Activated CD4-positive, alpha-beta T cell treated with anti-CD3 and anti-CD28 coated beads, Interleukin-2, amount 10 ng/mL, durations not matched to agents 24 days and 14 days (primary cell): ENCODE results near the gene CHST8. TPM values are rescaled to one million over a fixed set of nuclear protein-coding genes. Genes with fewer than 3 reads are reported as not detected.

Experiments used
- DNase-seq: peaks from one replicate; pipeline ENCODE4 v3.0.0; 2022
- H3K27ac Mint-ChIP-seq: one replicate; pipeline ENCODE4 v1.8.0; 2022; ENCODE audit warnings: mild to moderate bottlenecking, mixed read lengths
- H3K27me3 Mint-ChIP-seq: one replicate; pipeline ENCODE4 v1.8.0; 2022; ENCODE audit warnings: mixed read lengths
- H3K36me3 Mint-ChIP-seq: one replicate; pipeline ENCODE4 v1.8.0; 2022; ENCODE audit warnings: low read depth, mild to moderate bottlenecking, mixed read lengths
- H3K4me1 Mint-ChIP-seq: one replicate; pipeline ENCODE4 v1.8.0; 2021; ENCODE audit warnings: mixed read lengths
- H3K4me3 Mint-ChIP-seq: one replicate; pipeline ENCODE4 v1.8.0; 2022; ENCODE audit warnings: mild to moderate bottlenecking, moderate library complexity, mixed read lengths
- H3K9me3 Mint-ChIP-seq: one replicate; pipeline ENCODE4 v1.8.0; 2021; ENCODE audit warnings: mixed read lengths
- intact Hi-C: fragments of 100-400 bp; cut with micrococcal nuclease; formaldehyde crosslinking; loops from one replicate; pipeline ENCODE4 v1.15.1; 2023
- total RNA-seq: library from RNA; stranded (reverse); gene quantifications from 2 replicates; pipeline ENCODE4 v1.2.3, GENCODE V29; 2022

Gene CHST8
- total RNA-seq, 1 donor from 2014 or later = not detected

- H3K4me3 Mint-ChIP-seq = no peak overlapping the region
- DNase-seq = no peak
- no peaks in the 10 kb centered on the region for H3K4me1 Mint-ChIP-seq
- H3K36me3 Mint-ChIP-seq = no peaks in the 10 kb centered on the region
- intact Hi-C loops = no loop called here
- no peaks in the 10 kb centered on the region for H3K27me3 Mint-ChIP-seq
- peaks cover 3% of the 10 kb centered on the region for H3K9me3 Mint-ChIP-seq
- H3K27ac Mint-ChIP-seq = no peak overlapping the region
Measured at GRCh38 chr19:33720691-33721682, 99.2 kb downstream of the CHST8 start.

GRCh38 chr19:33721735-33722297, 100.1 kb downstream of the CHST8 start:
- Mint-ChIP-seq H3K36me3 (no peaks in the 10 kb centered on the region), H3K4me1 (no peaks in the 10 kb centered on the region)
- intact Hi-C loops = no loop called here

GRCh38 chr19:33722456-33723239, 100.9 kb downstream of the CHST8 start:
- no peaks in the 10 kb centered on the region for H3K4me1 Mint-ChIP-seq
- H3K4me3 Mint-ChIP-seq = no peak overlapping the region
- DNase-seq = no peak
- intact Hi-C loops = no loop called here
- H3K36me3 Mint-ChIP-seq = no peaks in the 10 kb centered on the region
- no peak overlapping the region for H3K27ac Mint-ChIP-seq
- H3K9me3 Mint-ChIP-seq = peaks cover 3% of the 10 kb centered on the region
- no peaks in the 10 kb centered on the region for H3K27me3 Mint-ChIP-seq

More at GRCh38 chr19:33721735-33722297, 100.1 kb downstream of the CHST8 start:
- no peak overlapping the region for H3K27ac Mint-ChIP-seq
- peaks cover 3% of the 10 kb centered on the region for H3K9me3 Mint-ChIP-seq
- no peak for DNase-seq
- no peak overlapping the region for H3K4me3 Mint-ChIP-seq
- H3K27me3 Mint-ChIP-seq = no peaks in the 10 kb centered on the region

- Mint-ChIP-seq H3K9me3 (peaks cover 3% of the 10 kb centered on the region), H3K27me3 (no peaks in the 10 kb centered on the region), H3K4me1 (no peaks in the 10 kb centered on the region), H3K36me3 (no peaks in the 10 kb centered on the region), H3K27ac (no peak overlapping the region), H3K4me3 (no peak overlapping the region)
- intact Hi-C loops = no loop called here
- no peak for DNase-seq
Measured at GRCh38 chr19:33723512-33723911, 101.8 kb downstream of the CHST8 start.

GRCh38 chr19:33724021-33724720, 102.4 kb downstream of the CHST8 start:
- no peak overlapping the region for H3K4me3 Mint-ChIP-seq
- no peak overlapping the region for H3K27ac Mint-ChIP-seq
- intact Hi-C loops = no loop called here
- no peaks in the 10 kb centered on the region for H3K36me3 Mint-ChIP-seq
- no peaks in the 10 kb centered on the region for H3K27me3 Mint-ChIP-seq
- H3K9me3 Mint-ChIP-seq = peaks cover 3% of the 10 kb centered on the region
- no peaks in the 10 kb centered on the region for H3K4me1 Mint-ChIP-seq
- DNase-seq = no peak

- H3K27me3 Mint-ChIP-seq = no peaks in the 10 kb centered on the region
- intact Hi-C loops = no loop called here
Measured at GRCh38 chr19:33724721-33725060, 102.9 kb downstream of the CHST8 start.

GRCh38 chr19:33725567-33725966, 103.8 kb downstream of the CHST8 start:
- Mint-ChIP-seq H3K4me3 (no peak overlapping the region), H3K9me3 (peaks cover 3% of the 10 kb centered on the region), H3K36me3 (no peaks in the 10 kb centered on the region), H3K27ac (no peak overlapping the region), H3K4me1 (no peaks in the 10 kb centered on the region), H3K27me3 (no peaks in the 10 kb centered on the region)
- intact Hi-C loops = no loop called here
- no peak for DNase-seq

More at GRCh38 chr19:33724721-33725060, 102.9 kb downstream of the CHST8 start:
- Mint-ChIP-seq H3K9me3 (peaks cover 3% of the 10 kb centered on the region), H3K36me3 (no peaks in the 10 kb centered on the region), H3K4me1 (no peaks in the 10 kb centered on the region), H3K4me3 (no peak overlapping the region), H3K27ac (no peak overlapping the region)
- no peak for DNase-seq

GRCh38 chr19:33726756-33727155, 105.0 kb downstream of the CHST8 start:
- no peaks in the 10 kb centered on the region for H3K36me3 Mint-ChIP-seq
- no peaks in the 10 kb centered on the region for H3K27me3 Mint-ChIP-seq
- H3K4me1 Mint-ChIP-seq = no peaks in the 10 kb centered on the region
- peaks cover 3% of the 10 kb centered on the region for H3K9me3 Mint-ChIP-seq
- intact Hi-C loops = no loop called here
- no peak overlapping the region for H3K4me3 Mint-ChIP-seq
- DNase-seq = no peak
- no peak overlapping the region for H3K27ac Mint-ChIP-seq

GRCh38 chr19:33727331-33727998, 105.7 kb downstream of the CHST8 start:
- H3K4me3 Mint-ChIP-seq = no peak overlapping the region

GRCh38 chr19:33728141-33728540, 106.4 kb downstream of the CHST8 start:
- Mint-ChIP-seq H3K4me1 (no peaks in the 10 kb centered on the region), H3K9me3 (no peaks in the 10 kb centered on the region)

More at GRCh38 chr19:33727331-33727998, 105.7 kb downstream of the CHST8 start:
- no peaks in the 10 kb centered on the region for H3K9me3 Mint-ChIP-seq
- no peaks in the 10 kb centered on the region for H3K27me3 Mint-ChIP-seq
- no peak overlapping the region for H3K27ac Mint-ChIP-seq
- H3K36me3 Mint-ChIP-seq = no peaks in the 10 kb centered on the region
- intact Hi-C loops = no loop called here
- no peaks in the 10 kb centered on the region for H3K4me1 Mint-ChIP-seq
- no peak for DNase-seq

GRCh38 chr19:33730858-33731607, 109.3 kb downstream of the CHST8 start:
- Mint-ChIP-seq H3K4me1 (no peaks in the 10 kb centered on the region), H3K9me3 (no peaks in the 10 kb centered on the region), H3K4me3 (no peak overlapping the region), H3K27me3 (no peaks in the 10 kb centered on the region), H3K36me3 (no peaks in the 10 kb centered on the region), H3K27ac (no peak overlapping the region)
- intact Hi-C loops = no loop called here
- no peak for DNase-seq

More at GRCh38 chr19:33728141-33728540, 106.4 kb downstream of the CHST8 start:
- H3K4me3 Mint-ChIP-seq = no peak overlapping the region
- intact Hi-C loops = no loop called here
- no peaks in the 10 kb centered on the region for H3K27me3 Mint-ChIP-seq
- H3K36me3 Mint-ChIP-seq = no peaks in the 10 kb centered on the region
- no peak overlapping the region for H3K27ac Mint-ChIP-seq
- DNase-seq = no peak

- DNase-seq = no peak
- intact Hi-C loops = no loop called here
- Mint-ChIP-seq H3K27ac (no peak overlapping the region), H3K4me1 (no peaks in the 10 kb centered on the region), H3K4me3 (no peak overlapping the region), H3K36me3 (no peaks in the 10 kb centered on the region), H3K9me3 (no peaks in the 10 kb centered on the region), H3K27me3 (no peaks in the 10 kb centered on the region)
Measured at GRCh38 chr19:33731881-33732280, 110.1 kb downstream of the CHST8 start.
